T47D (cell line): Measurements from ENCODE around the gene AKAP4.

Source experiments
- DNase-seq, 2 experiments: peaks; one replicate each; pipeline versions ENCODE4 v3.0.0 to v3.0.0-alpha.2; 2011 to 2012; ENCODE audit warnings: low read depth in 1 of 2, low spot score in 1 of 2
- JUND ChIP-seq: IDR thresholded peaks from 2 replicates; pipeline ENCODE4 v1.6.1; 2012; ENCODE audit warnings: low read depth
- in situ Hi-C: cut with HindIII; loops from 2 replicates; pipeline ENCODE4 v1.10.0; 2016; ENCODE audit warnings: low sequenced_read_pairs, low pct_unique_long_range_greater_than_20kb

The AKAP4 gene, protein sequence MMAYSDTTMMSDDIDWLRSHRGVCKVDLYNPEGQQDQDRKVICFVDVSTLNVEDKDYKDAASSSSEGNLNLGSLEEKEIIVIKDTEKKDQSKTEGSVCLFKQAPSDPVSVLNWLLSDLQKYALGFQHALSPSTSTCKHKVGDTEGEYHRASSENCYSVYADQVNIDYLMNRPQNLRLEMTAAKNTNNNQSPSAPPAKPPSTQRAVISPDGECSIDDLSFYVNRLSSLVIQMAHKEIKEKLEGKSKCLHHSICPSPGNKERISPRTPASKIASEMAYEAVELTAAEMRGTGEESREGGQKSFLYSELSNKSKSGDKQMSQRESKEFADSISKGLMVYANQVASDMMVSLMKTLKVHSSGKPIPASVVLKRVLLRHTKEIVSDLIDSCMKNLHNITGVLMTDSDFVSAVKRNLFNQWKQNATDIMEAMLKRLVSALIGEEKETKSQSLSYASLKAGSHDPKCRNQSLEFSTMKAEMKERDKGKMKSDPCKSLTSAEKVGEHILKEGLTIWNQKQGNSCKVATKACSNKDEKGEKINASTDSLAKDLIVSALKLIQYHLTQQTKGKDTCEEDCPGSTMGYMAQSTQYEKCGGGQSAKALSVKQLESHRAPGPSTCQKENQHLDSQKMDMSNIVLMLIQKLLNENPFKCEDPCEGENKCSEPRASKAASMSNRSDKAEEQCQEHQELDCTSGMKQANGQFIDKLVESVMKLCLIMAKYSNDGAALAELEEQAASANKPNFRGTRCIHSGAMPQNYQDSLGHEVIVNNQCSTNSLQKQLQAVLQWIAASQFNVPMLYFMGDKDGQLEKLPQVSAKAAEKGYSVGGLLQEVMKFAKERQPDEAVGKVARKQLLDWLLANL

DNA sequence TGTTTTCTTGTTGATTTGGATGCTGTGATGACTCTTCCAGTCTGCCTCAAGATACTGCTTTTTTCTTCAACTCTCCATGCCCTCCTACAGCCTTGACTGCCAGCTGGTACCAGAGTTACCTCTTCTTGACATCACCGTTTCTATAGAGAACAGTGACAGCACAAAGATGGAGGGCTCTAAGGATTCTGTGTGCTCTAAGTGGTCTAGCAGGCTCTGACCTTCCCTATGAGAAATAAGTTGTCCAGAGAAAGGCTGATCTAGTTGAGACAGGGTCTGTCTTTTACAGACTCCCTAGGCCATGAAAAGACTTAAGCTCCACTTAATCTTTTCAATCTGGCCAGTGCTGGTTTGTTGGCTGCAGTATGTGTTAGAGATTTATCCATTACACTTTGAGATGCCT, at the start of gene AKAP4:
Gene AKAP4, minus strand, starts transcription at position 101 of the 400 bp plus-strand sequence. CDS start 118 bp downstream, outside the sequence.
- in situ Hi-C loops: no loop called here
- TF ChIP-seq JUND: no peak
- DNase-seq: no peak

DNA sequence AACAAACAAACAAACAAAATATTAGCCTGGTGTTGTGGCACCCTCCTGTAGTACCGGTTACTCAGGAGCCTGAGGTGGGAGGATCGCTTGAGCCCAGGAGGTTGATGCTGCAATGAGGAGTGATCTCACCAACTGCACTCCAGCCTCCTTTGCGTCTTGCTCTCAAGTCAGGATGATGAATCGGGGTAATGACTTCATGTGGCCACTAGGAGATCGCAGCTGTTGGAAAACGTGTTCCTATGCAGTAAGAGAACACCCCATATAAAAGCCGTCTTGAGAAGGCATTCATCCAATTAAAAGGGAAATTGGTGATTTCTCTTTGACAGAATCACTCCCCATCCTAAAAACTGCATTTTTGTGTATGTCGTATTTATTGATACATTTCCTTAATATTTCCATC, 10.7 kb upstream of the AKAP4 start:
- TF ChIP-seq JUND: no peak
- peak in 1 of 2 experiments; percentile 69 for DNase-seq
- in situ Hi-C loops: no loop called here

DNA sequence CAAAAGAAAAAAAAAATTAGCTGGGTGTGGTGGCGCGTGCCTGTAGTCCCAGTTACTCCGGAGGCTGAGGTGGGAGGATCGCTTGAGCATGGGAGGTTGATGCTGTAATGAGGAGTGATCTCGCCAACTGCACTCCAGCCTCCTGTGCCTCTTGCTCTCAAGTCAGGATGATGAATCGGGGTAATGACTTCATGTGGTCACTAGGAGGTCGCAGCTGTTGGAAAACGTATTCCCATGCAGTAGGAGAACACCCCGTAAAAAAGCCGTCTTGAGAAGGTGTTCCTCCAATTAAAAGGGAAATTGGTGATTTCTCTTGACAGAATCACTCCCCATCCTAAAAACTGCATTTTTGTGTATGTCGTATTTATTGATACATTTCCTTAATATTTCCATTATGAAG, 5.9 kb upstream of the AKAP4 start:
- no peak for TF ChIP-seq JUND
- DNase-seq: peak in 1 of 2 experiments; percentile 23
- in situ Hi-C loops: no loop called here

DNA sequence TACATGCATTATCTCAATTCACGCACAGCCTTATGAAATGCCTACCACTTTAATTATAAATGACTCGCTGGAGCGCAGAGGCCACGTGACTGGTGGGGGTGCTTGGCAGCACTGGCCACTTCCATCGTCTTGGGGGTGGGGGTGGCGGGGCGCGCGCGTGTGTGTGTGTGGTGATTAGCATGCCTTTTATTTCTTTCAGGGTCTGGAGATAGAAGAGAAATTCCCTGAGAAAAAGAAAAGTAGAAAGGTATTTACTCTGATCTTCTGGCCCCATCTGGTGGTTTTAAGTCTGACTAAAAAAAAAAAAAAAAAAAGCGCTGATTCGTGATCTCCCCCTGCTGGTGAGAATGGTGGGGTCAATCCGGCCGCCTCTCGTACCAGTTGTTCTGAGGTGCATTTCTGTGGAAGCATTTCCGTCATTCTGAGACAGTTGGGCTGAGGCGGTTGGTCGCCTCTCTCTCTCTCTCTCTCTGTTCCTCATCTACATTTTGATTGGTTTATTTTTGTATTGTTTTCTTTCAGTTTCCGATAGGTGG, 3.6 kb upstream of the AKAP4 start, which contains the start of gene CCNB3:
Gene CCNB3, plus strand, starts transcription at position 402 of the 536 bp plus-strand sequence. CDS start 80,399 bp downstream, outside the sequence.
- in situ Hi-C loops: no loop called here
- TF ChIP-seq JUND: no peak

DNA sequence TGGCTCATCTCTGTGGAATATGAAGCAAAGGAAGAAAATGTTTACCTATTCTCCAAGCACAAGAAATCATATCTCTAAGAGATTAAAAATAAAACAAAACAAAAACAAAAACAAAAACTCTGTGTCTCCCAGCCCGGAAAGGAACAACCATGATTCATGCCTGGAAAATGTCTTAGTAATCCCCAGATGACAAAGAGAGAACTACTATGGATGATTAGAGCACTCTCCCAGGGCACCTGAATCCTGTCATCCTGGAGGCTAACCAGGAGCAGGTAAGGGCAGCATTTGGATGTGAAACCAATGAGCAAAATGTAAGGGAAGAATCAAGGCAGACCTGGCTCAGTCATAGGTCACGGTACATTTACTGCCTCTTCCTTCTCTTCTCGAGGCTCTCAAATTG, 1.7 kb upstream of the AKAP4 start:
- no peak for DNase-seq
- in situ Hi-C loops: no loop called here
- TF ChIP-seq JUND: no peak

More for the DNA sequence above, 3.6 kb upstream of the AKAP4 start, which contains the start of gene CCNB3:
- peak; percentile 30 to 88 for DNase-seq

DNA sequence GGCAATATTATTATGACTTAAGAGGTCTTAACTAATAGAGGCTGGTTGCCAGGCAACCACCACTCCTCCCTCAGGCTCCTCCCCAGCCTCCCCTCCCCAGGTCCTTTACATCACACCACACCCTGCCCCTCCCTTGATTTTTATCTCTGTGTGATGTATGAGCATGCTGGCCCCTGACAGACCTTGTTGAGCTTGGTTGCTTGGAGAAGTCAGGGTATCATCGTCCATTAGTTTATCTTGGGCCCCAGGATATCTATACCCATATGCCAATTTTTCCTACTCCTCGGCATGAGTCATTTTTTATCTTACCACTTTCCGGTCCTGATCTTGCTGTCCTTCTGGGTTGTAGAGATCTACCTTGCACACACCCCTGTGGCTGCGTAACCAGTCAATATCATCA, 2.5 kb downstream of the AKAP4 start:
- DNase-seq: no peak
- in situ Hi-C loops: no loop called here
- no peak for TF ChIP-seq JUND

DNA sequence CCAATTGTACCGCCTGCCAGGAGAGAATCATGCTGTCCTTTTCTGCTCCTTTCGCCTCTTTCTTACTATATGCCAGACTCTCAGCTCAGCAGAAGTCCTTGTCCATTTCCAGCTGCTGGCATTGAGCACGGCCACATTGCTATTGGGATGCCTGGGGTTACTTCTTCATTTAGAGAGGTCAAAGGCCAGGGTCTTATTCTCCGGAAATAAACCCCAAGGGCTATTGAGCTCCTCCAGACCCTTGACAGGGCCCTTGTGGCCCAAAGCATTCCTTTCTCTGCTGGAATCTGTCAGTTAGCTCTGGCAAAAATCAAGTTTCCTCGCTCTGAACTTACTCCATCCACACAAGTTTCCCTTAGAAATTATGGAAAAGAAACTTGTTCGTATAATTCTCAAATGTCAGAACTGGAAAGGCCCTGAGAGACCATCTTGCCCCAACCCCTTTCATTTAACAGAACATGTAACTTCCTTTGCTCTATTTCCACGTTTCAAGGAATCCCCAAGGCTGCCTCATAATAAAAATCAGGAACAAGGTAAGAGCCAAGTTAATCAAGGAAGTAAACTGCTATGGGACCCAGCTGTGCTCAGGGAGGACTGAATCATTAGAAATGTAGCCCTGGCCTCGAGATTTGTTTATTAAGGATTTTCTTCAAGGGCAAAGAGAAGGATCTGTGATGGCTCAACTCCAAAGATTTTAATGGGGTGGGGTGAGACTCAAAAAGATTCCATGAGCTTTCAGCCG, 11.8 kb downstream of the AKAP4 start:
- in situ Hi-C loops: no loop called here
- TF ChIP-seq JUND: no peak
- no peak for DNase-seq

DNA sequence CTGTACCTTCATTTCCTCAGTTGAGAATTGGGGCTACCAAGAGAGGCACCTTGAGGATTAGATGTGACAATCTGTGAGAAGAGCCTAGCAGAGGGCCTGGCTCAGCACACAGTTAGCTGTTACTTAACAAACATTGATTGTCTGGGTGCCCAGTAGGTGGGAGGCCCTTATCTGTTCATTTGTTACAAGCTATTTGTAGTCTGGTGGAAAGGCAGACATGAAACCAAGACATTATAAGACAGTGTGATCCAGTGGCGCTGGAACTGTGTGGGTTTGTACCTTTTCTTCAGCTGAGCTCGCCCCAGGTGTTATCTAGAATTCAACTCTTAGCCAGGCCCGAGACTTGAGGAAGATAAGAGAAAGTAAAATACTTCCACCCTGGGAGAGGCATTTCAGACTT, 16.9 kb downstream of the AKAP4 start:
- in situ Hi-C loops: no loop called here
- DNase-seq: no peak
- TF ChIP-seq JUND: no peak

DNA sequence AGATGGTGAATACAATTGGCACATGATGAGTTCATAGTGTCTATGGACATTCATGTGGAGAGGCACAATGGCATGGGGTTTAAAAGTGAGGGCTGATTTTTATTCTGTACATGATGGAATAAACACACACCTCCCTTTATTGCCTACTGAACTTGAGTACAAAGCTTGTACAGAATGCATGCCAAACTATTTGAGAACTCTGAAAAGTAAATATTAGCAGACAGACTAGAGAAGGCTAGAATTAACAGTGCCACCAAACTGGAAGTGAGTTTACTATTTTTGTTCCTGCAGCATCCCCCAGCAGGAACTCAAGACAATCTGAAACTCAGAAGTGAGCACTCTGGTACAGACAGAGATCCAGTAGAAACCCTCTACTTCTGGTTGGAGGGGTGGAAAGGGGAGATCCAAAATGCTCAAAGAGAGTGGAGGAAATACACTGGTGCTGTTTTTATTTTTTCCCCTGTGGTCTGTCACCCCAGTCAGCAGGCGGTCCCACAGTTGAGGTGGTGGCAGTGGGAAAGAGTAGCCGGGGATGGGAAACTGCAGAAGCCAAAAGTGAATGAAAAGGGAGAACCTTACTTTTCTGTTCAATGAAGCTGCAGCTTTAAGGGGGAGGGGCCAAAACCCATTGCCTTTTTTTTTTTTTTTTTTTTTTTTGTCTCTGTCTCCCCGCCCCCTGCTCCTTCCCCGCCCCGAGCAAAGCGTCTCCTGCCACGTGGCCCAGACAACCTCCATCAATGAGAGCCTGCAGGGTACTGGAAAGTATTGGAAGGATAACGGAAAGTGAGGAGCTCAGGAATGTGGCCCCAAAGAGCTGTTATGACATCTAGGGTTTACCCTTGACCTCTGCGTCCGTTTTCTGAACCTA, 20.5 kb downstream of the AKAP4 start:
- no peak for TF ChIP-seq JUND

DNA sequence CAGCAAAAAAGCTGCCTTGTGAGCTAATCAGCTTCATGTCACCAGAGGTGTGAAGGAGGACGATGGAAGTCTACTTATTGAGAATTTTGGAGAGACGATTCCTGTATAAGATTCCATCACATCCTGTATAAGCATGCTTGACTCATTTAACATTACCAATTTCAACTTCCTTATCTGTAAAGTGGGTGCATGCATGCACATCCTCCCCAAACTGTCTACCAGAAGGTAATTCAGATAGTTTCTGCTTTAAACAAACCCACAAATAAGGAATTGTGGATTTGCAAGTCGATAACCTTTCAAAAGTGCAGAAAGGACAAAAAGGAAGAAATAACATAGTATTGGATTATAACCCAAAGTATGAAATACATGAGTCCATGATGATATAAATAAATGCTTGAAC, 31.1 kb downstream of the AKAP4 start:
- DNase-seq: no peak
- in situ Hi-C loops: no loop called here
- TF ChIP-seq JUND: no peak

More for the DNA sequence above, 20.5 kb downstream of the AKAP4 start:
- in situ Hi-C loops: no loop called here
- peak in 1 of 2 experiments; percentile 78 for DNase-seq

DNA sequence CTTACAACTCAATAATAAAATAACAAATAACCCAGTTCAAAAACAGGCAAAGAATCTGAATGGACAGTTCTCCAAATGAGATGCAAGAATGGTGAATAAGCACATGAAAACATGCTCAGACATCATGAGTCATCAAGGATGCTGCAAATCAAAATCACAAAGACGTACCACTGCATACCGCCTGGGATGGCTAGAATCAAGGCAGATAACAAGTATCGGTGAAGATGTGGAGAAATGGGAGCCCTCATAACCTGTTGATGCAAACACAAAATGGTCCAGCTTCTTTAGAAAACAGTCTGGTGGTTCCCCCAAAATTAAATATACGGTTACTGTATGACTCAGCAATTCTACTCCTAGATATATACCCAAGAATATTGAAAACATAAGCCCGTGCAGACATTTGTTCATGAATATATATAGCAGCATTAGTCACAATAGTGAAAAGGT, 32.5 kb downstream of the AKAP4 start:
- in situ Hi-C loops: no loop called here
- no peak for DNase-seq
- TF ChIP-seq JUND: no peak
